Trophoblast cell (in vitro differentiated cells and primary cell): ENCODE measurements around the gene APOLD1.
A peak's percentile ranks its signal among the peaks of the same experiment; 100 is the strongest.

Source experiments
- DNase-seq, 2 donors: peaks; one replicate each; pipeline ENCODE4 v3.0.0-alpha.2; 2016
- H2AFZ ChIP-seq: 2 replicates; pipeline ENCODE4 v1.6.1; 2013; ENCODE audit warnings: low read length, moderate library complexity, mild to moderate bottlenecking; ENCODE audit not compliant: insufficient read depth, poor library complexity
- H2AK5ac ChIP-seq: 2 replicates; pipeline ENCODE4 v1.6.1; 2013; ENCODE audit warnings: mild to moderate bottlenecking, low read length
- H2BK120ac ChIP-seq: 2 replicates; pipeline ENCODE4 v1.6.1; 2013; ENCODE audit warnings: low read length, mild to moderate bottlenecking, moderate library complexity; ENCODE audit not compliant: insufficient read depth, poor library complexity
- H2BK12ac ChIP-seq: 2 replicates; pipeline ENCODE4 v1.6.1; 2013; ENCODE audit warnings: mild to moderate bottlenecking, low read length, moderate library complexity
- H2BK5ac ChIP-seq: 2 replicates; pipeline ENCODE4 v1.6.1; 2013; ENCODE audit warnings: low read length, low read depth, moderate library complexity, mild to moderate bottlenecking; ENCODE audit not compliant: poor library complexity
- H3K14ac ChIP-seq: 2 replicates; pipeline ENCODE4 v1.6.1; 2013; ENCODE audit warnings: mild to moderate bottlenecking, low read length
- H3K18ac ChIP-seq: 2 replicates; pipeline ENCODE4 v1.6.1; 2013; ENCODE audit warnings: mild to moderate bottlenecking, low read length
- H3K23ac ChIP-seq: 2 replicates; pipeline ENCODE4 v1.6.1; 2013; ENCODE audit warnings: low read length
- H3K27ac ChIP-seq: 2 replicates; pipeline ENCODE4 v1.5.1; 2013; ENCODE audit warnings: low read depth, mild to moderate bottlenecking, inconsistent platforms, low read length, moderate library complexity
- H3K27me3 ChIP-seq: 2 replicates; pipeline ENCODE4 v1.6.1; 2013; ENCODE audit warnings: inconsistent platforms, mild to moderate bottlenecking, low read length, moderate library complexity; ENCODE audit not compliant: insufficient read depth
- H3K36me3 ChIP-seq, 2 experiments: 1 replicate in 1 of 2; 2 replicates in 1 of 2; pipeline ENCODE4 v1.6.1; 2013; ENCODE audit warnings: low read length in 2 of 2, mild to moderate bottlenecking in 2 of 2, moderate library complexity in 1 of 2; ENCODE audit not compliant: insufficient read depth in 2 of 2, control insufficient read depth in 1 of 2
- H3K4ac ChIP-seq: 2 replicates; pipeline ENCODE4 v1.6.1; 2013; ENCODE audit warnings: low read depth, mild to moderate bottlenecking, low read length, moderate library complexity
- H3K4me1 ChIP-seq, 2 experiments: 1 replicate in 1 of 2; 2 replicates in 1 of 2; pipeline ENCODE4 v1.6.1; 2013; ENCODE audit warnings: low read length in 2 of 2, mild to moderate bottlenecking in 2 of 2, moderate library complexity in 1 of 2; ENCODE audit not compliant: insufficient read depth in 2 of 2, control insufficient read depth in 1 of 2
- H3K4me2 ChIP-seq: 2 replicates; pipeline ENCODE4 v1.6.1; 2013; ENCODE audit warnings: inconsistent platforms, mild to moderate bottlenecking, low read length, moderate library complexity
- H3K4me3 ChIP-seq: 2 replicates; pipeline ENCODE4 v1.5.1; 2013; ENCODE audit warnings: mild to moderate bottlenecking, low read depth, low read length, inconsistent platforms
- H3K79me1 ChIP-seq: one replicate; pipeline ENCODE4 v1.6.1; 2013; ENCODE audit warnings: low read length
- H3K79me2 ChIP-seq: 2 replicates; pipeline ENCODE4 v1.6.1; 2013; ENCODE audit warnings: low read length, mild to moderate bottlenecking; ENCODE audit not compliant: control insufficient read depth, insufficient read depth, poor library complexity
- H3K9ac ChIP-seq: 2 replicates; pipeline ENCODE4 v1.6.1; 2013; ENCODE audit warnings: mild to moderate bottlenecking, low read length
- H3K9me3 ChIP-seq: 2 replicates; pipeline ENCODE4 v1.6.1; 2013; ENCODE audit warnings: low read depth, mild to moderate bottlenecking, control low read depth, inconsistent platforms, low read length; ENCODE audit not compliant: insufficient read depth
- H4K12ac ChIP-seq: 2 replicates; pipeline ENCODE4 v1.6.1; 2013; ENCODE audit warnings: low read depth, mild to moderate bottlenecking, low read length, moderate library complexity
- H4K8ac ChIP-seq: 2 replicates; pipeline ENCODE4 v1.6.1; 2013; ENCODE audit warnings: low read depth, mild to moderate bottlenecking, low read length, moderate library complexity
- H4K91ac ChIP-seq: one replicate; pipeline ENCODE4 v1.6.1; 2013; ENCODE audit warnings: low read depth, mild to moderate bottlenecking, low read length, moderate library complexity
- WGBS: extraction: QIAGEN DNeasy Blood & Tissue Kit; methylation state at CpG from one replicate; pipeline ENCODE4 v1.1.7; 2013; ENCODE audit warnings: missing lambda C conversion rate; ENCODE audit not compliant: insufficient read length, insufficient coverage; ENCODE audit errors: extremely low coverage; 5-methylcytosine and 5-hydroxymethylcytosine counted together

APOLD1 gene

GRCh38 chr12:12836571-12836970 lies 51.1 kb downstream of the APOLD1 start:
- Histone ChIP-seq H3K23ac (no peak overlapping the region), H3K9me3 (no peaks in the 10 kb centered on the region), H4K91ac (no peak overlapping the region), H3K79me1 (peaks cover 17% of the 10 kb centered on the region), H3K36me3 (peaks cover 4 to 10% of the 10 kb centered on the region in 2 experiments), H3K27ac (peak overlapping the region; percentile 82), H3K9ac (no peak overlapping the region), H4K12ac (no peak overlapping the region), H3K4me1 (peaks cover 15 to 20% of the 10 kb centered on the region in 2 experiments), H3K14ac (no peak overlapping the region), H3K27me3 (no peaks in the 10 kb centered on the region), H2AFZ (no peak overlapping the region), H3K4ac (no peak overlapping the region), H2BK12ac (peak overlapping the region; percentile 1), H3K79me2 (peaks cover 2% of the 10 kb centered on the region), H2AK5ac (no peak overlapping the region), H2BK120ac (no peak overlapping the region), H3K4me3 (no peak overlapping the region), H3K4me2 (no peak overlapping the region), H2BK5ac (no peak overlapping the region), H4K8ac (no peak overlapping the region), H3K18ac (no peak overlapping the region)
- WGBS = no CpG with 5 or more reads among the region's 6 CpGs
- DNase-seq = no peak

- Histone ChIP-seq H3K4me2 (no peak overlapping the region), H3K4ac (no peak overlapping the region), H2AFZ (no peak overlapping the region), H2BK12ac (peak overlapping the region; percentile 74), H2AK5ac (peak overlapping the region; percentile 31), H3K9me3 (no peaks in the 10 kb centered on the region), H2BK5ac (no peak overlapping the region), H3K18ac (peak overlapping the region; percentile 23), H4K8ac (no peak overlapping the region), H3K36me3 (peaks cover 4 to 9% of the 10 kb centered on the region in 2 experiments), H2BK120ac (peak overlapping the region; percentile 40), H3K79me1 (peaks cover 17% of the 10 kb centered on the region), H3K9ac (no peak overlapping the region), H3K4me1 (peaks cover 15 to 20% of the 10 kb centered on the region in 2 experiments), H3K4me3 (no peak overlapping the region), H3K79me2 (peaks cover 2% of the 10 kb centered on the region), H4K91ac (peak overlapping the region; percentile 75), H3K27ac (no peak overlapping the region), H3K14ac (peak overlapping the region; percentile 73), H3K27me3 (no peaks in the 10 kb centered on the region), H3K23ac (no peak overlapping the region), H4K12ac (no peak overlapping the region)
- DNase-seq = peak in 1 of 2 donors; percentile 80
- no CpG with 5 or more reads among the region's 15 CpGs for WGBS
Observed at GRCh38 chr12:12837025-12837812, 51.8 kb downstream of the APOLD1 start.

- no CpG with 5 or more reads among the region's 3 CpGs for WGBS
- no peak overlapping the region for H3K4me3 ChIP-seq
Observed at GRCh38 chr12:12837813-12838153, 52.3 kb downstream of the APOLD1 start.

GRCh38 chr12:12839003-12839395 lies 53.5 kb downstream of the APOLD1 start:
- H3K4me3 ChIP-seq = no peak overlapping the region
- H2BK5ac ChIP-seq = no peak overlapping the region
- WGBS = no CpG with 5 or more reads among the region's 1 CpG
- no peak overlapping the region for H2AFZ ChIP-seq
- H3K4me1 ChIP-seq = peaks cover 15 to 20% of the 10 kb centered on the region in 2 experiments
- peaks cover 2% of the 10 kb centered on the region for H3K79me2 ChIP-seq
- DNase-seq = no peak
- H4K8ac ChIP-seq = no peak overlapping the region
- H3K18ac ChIP-seq = no peak overlapping the region
- no peak overlapping the region for H4K12ac ChIP-seq
- H2AK5ac ChIP-seq = no peak overlapping the region
- no peak overlapping the region for H3K4ac ChIP-seq
- H3K4me2 ChIP-seq = no peak overlapping the region
- no peak overlapping the region for H3K27ac ChIP-seq
- peaks cover 0 to 2% of the 10 kb centered on the region in 2 experiments for H3K36me3 ChIP-seq
- no peaks in the 10 kb centered on the region for H3K27me3 ChIP-seq
- no peaks in the 10 kb centered on the region for H3K9me3 ChIP-seq
- peaks cover 17% of the 10 kb centered on the region for H3K79me1 ChIP-seq
- H3K14ac ChIP-seq = no peak overlapping the region
- no peak overlapping the region for H4K91ac ChIP-seq
- H2BK120ac ChIP-seq = no peak overlapping the region
- no peak overlapping the region for H2BK12ac ChIP-seq
- H3K9ac ChIP-seq = no peak overlapping the region
- H3K23ac ChIP-seq = no peak overlapping the region

More at GRCh38 chr12:12837813-12838153, 52.3 kb downstream of the APOLD1 start:
- Histone ChIP-seq H3K14ac (peak overlapping the region; percentile 73), H3K9ac (no peak overlapping the region), H3K36me3 (peaks cover 4 to 7% of the 10 kb centered on the region in 2 experiments), H3K4me1 (peaks cover 15 to 20% of the 10 kb centered on the region in 2 experiments), H3K4me2 (no peak overlapping the region), H4K8ac (no peak overlapping the region), H2BK5ac (no peak overlapping the region), H3K27me3 (no peaks in the 10 kb centered on the region), H3K4ac (no peak overlapping the region), H3K23ac (no peak overlapping the region), H4K12ac (no peak overlapping the region), H3K27ac (no peak overlapping the region), H3K18ac (peak overlapping the region; percentile 23), H2BK12ac (peak overlapping the region; percentile 46), H3K79me1 (peaks cover 17% of the 10 kb centered on the region), H4K91ac (peak overlapping the region; percentile 75), H2BK120ac (no peak overlapping the region), H2AFZ (no peak overlapping the region), H3K79me2 (peaks cover 2% of the 10 kb centered on the region), H3K9me3 (no peaks in the 10 kb centered on the region), H2AK5ac (peak overlapping the region; percentile 31)
- DNase-seq = no peak
